Esophagus muscularis mucosa (tissue), 4 donors: ENCODE measurements around the gene PRIMA1. TPM values are rescaled to one million over a fixed set of nuclear protein-coding genes. Genes with fewer than 3 reads are reported as not detected.

Source experiments
- DNase-seq: peaks from one replicate; pipeline ENCODE4 v3.0.0-alpha.2; 2017; ENCODE audit errors: extremely low spot score
- H3K27ac ChIP-seq, 4 donors: fragments of 200-600 bp; sonication (generic); replicated peaks in 1 of 4; 1 replicate in 3 of 4; 2 replicates in 1 of 4; pipeline ENCODE4 v1.5.1; 2016 to 2019; ENCODE audit warnings: mild to moderate bottlenecking in 1 of 4
- H3K27me3 ChIP-seq, 4 donors: fragments of 200-600 bp; sonication (generic); one replicate each; pipeline versions ENCODE4 v1.5.1 to v1.6.0; 2016 to 2019
- H3K36me3 ChIP-seq, 4 donors: fragments of 200-600 bp; sonication (generic); one replicate each; pipeline ENCODE4 v1.5.1; 2016 to 2019
- H3K4me1 ChIP-seq, 4 donors: fragments of 200-600 bp; sonication (generic); one replicate each; pipeline ENCODE4 v1.5.1; 2016 to 2019
- H3K4me3 ChIP-seq, 4 donors: fragments of 200-600 bp; sonication (generic); 1 replicate in 2 of 4; 2 replicates in 2 of 4; pipeline ENCODE4 v1.5.1; 2016 to 2019; ENCODE audit warnings: mild to moderate bottlenecking in 4 of 4, moderate library complexity in 1 of 4
- H3K9me3 ChIP-seq, 4 donors: fragments of 200-600 bp; sonication (generic); 1 replicate in 3 of 4; 2 replicates in 1 of 4; pipeline ENCODE4 v1.5.1; 2016 to 2019
- EP300 ChIP-seq: sonication (generic); formaldehyde crosslinking; IDR thresholded peaks from one replicate; pipeline ENCODE4 v1.6.1; 2017; ENCODE audit warnings: antibody characterized with exemption
- POLR2A ChIP-seq: fragments of 450-650 bp; IDR thresholded peaks from one replicate; pipeline ENCODE4 v1.6.1; 2017; ENCODE audit warnings: antibody characterized with exemption, moderate library complexity, mild to moderate bottlenecking, low read depth
- POLR2AphosphoS5 ChIP-seq, 2 donors: sonication (generic); formaldehyde crosslinking; IDR thresholded peaks; one replicate each; pipeline ENCODE4 v1.6.1; 2017; ENCODE audit warnings: antibody characterized with exemption in 2 of 2
- WGBS: methylation state at CpG from one replicate; pipeline ENCODE4 v1.1.5; 2018; 5-methylcytosine and 5-hydroxymethylcytosine counted together
- intact Hi-C: fragments of 100-400 bp; cut with DNase I; formaldehyde crosslinking; loops from one replicate; pipeline ENCODE4 v1.15.1; 2023
- total RNA-seq, 4 donors: library from RNA; depleted of rRNA; stranded (reverse); fragments of >200 nt; gene quantifications; one replicate each; pipeline versions ENCODE4 v1.1.0 to v1.2.1, GENCODE V29; 2016
- TF ChIP-seq, protein P1 (sequence below), 3 experiments: fragments of 200-600 bp in 2 of 3; fragments of 450-650 bp in 1 of 3; sonication (generic) in 2 of 3; IDR thresholded peaks; one replicate each; pipeline ENCODE4 v1.5.1; 2017 to 2019; ENCODE audit warnings: antibody characterized with exemption in 3 of 3, mild to moderate bottlenecking in 2 of 3, moderate library complexity in 1 of 3

PRIMA1 gene
- total RNA-seq, 4 donors from 2014 or later: 18.7 to 30.9 (median 21.8) TPM

DNA sequence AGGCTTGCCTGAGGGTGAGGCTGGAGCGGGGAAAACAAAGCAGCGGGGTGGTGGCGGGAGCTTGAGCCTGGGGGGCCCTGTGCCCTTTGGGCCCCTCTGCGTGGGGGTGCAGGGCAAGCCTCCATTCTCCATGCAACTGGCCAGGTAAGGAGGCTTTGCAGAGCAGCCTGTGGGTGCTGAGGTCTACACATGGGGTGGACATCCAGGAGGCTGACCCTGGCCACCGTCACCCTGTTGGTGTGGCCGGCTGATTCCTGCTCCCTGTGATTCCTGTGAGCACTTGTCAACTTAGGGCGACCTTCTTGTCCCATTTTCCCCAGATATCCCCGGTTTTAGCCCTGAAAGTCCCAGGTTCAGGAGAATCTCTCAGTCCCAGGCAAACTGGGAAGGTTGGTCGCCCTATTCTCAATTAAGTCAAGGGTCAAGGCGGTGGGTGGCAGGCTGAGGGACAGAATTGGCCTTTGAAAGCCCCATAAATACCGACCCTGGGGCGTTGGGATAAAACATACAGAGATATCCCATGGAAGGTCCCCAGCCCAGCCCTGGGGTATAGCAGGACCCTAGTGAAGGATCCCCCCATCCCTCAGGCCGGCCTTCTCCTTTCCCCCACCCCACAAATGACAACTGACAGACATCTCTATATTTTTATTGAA lies 70.5 kb downstream of the PRIMA1 start:
- Histone ChIP-seq H3K4me1 (no peaks in the 10 kb centered on the region), H3K9me3 (no peaks in the 10 kb centered on the region), H3K36me3 (peaks cover 0 to 29% (median 9%) of the 10 kb centered on the region in 4 donors), H3K27ac (no peak overlapping the region), H3K27me3 (peaks cover 0 to 19% (median 0%) of the 10 kb centered on the region in 4 donors), H3K4me3 (no peak overlapping the region)
- intact Hi-C loops: no loop called here
- peak; percentile 91 for DNase-seq
- WGBS: 89% methylated on average over 12 of the region's 13 CpGs
- TF ChIP-seq POLR2A (no peak), EP300 (no peak), POLR2AphosphoS5 (IDR thresholded peaks at IDR 0.05) (no peak)
- TF ChIP-seq, protein P1, sequence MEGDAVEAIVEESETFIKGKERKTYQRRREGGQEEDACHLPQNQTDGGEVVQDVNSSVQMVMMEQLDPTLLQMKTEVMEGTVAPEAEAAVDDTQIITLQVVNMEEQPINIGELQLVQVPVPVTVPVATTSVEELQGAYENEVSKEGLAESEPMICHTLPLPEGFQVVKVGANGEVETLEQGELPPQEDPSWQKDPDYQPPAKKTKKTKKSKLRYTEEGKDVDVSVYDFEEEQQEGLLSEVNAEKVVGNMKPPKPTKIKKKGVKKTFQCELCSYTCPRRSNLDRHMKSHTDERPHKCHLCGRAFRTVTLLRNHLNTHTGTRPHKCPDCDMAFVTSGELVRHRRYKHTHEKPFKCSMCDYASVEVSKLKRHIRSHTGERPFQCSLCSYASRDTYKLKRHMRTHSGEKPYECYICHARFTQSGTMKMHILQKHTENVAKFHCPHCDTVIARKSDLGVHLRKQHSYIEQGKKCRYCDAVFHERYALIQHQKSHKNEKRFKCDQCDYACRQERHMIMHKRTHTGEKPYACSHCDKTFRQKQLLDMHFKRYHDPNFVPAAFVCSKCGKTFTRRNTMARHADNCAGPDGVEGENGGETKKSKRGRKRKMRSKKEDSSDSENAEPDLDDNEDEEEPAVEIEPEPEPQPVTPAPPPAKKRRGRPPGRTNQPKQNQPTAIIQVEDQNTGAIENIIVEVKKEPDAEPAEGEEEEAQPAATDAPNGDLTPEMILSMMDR (IDR thresholded peaks at IDR 0.05): no peak

- Histone ChIP-seq H3K36me3 (peaks cover 0 to 24% (median 9%) of the 10 kb centered on the region in 4 donors), H3K9me3 (no peaks in the 10 kb centered on the region), H3K27ac (no peak overlapping the region), H3K27me3 (peaks cover 0 to 25% (median 0%) of the 10 kb centered on the region in 4 donors), H3K4me3 (no peak overlapping the region), H3K4me1 (no peaks in the 10 kb centered on the region)
- DNase-seq: peak; percentile 90
- intact Hi-C loops: no loop called here
- TF ChIP-seq POLR2A (no peak), POLR2AphosphoS5 (IDR thresholded peaks at IDR 0.05) (no peak)
- TF ChIP-seq, protein P1 (IDR thresholded peaks at IDR 0.05): no peak
- WGBS: 77% methylated on average over 9 of the region's 14 CpGs
Measured at GRCh38 chr14:93716746-93717667, 71.3 kb downstream of the PRIMA1 start.

DNA sequence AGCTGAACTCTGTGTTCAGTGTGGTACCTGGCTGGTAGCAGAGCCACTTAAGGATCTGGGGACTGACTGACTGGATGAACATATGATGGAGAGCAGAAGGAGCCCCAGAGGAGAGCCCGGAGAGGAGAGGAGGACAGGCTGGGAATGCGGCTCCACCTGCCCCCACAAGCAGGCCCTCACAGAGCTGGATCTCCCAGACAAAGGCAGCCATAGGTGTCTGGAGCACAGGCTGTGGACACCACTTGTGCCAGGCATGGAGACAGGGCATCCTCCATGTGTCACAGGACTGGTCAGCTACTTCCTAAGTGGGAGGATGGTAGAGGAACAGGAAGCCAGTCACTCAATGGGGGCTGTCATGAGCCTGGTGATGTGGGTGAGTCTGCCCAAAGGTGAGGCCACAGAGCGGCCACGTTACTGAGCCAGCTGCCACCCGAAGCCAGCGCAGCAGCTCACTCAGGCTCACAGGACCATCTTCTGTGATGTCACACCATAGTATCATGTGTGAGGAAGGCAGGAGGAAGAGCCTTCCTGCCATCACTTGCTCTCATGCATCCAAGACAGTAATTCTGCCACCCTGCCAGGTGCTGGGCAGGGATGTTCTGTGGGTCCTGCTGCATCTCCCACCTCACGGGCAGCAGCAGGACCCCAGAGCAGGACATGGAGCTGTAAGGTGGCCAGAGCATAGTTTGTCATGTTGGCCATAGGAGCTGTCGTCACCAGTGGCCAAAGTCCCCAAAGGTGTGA lies 72.1 kb downstream of the PRIMA1 start:
- Histone ChIP-seq H3K4me3 (no peak overlapping the region), H3K36me3 (peaks cover 0 to 20% (median 7%) of the 10 kb centered on the region in 4 donors), H3K27ac (no peak overlapping the region), H3K4me1 (no peaks in the 10 kb centered on the region), H3K27me3 (peaks cover 0 to 25% (median 0%) of the 10 kb centered on the region in 4 donors), H3K9me3 (no peaks in the 10 kb centered on the region)
- peak; percentile 90 for DNase-seq
- WGBS: 89% methylated on average over 3 of the region's 8 CpGs
- TF ChIP-seq EP300 (no peak), POLR2A (no peak), POLR2AphosphoS5 (IDR thresholded peaks at IDR 0.05) (no peak)
- TF ChIP-seq, protein P1 (IDR thresholded peaks at IDR 0.05): no peak
- intact Hi-C loops: no loop called here

DNA sequence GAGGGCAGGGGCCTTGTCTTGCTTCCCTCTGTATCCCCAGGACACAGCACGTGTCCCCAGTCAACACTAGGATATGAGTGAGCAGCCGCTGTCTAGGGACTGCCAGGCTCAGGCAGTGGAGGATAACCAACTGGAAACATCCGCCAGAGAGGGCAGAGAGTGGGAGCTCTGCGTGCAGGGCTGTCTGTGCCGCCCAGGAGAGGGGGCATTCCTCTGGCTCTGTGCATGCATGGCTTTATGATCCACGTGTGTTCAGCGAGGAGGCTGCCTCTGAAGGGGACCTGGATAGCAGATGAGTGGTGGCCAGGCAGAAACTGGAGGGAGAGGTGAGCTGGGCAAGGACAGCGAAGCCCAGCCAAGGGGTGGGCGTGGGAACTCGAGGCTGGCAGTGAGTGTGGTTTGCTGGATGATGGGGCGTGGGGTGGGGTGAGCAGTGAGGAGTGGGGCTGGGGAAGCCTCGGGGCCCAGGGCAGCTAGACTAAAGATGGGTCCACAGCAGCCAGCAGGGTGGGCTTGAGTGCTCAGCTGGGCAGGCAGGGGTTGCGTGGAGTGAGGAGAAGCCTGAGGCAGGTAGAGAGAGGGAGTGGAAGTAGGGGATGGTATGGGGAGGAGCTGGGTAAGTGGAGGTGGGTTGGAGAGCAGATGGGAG lies 72.9 kb downstream of the PRIMA1 start:
- WGBS: 59% methylated on average over 12 of the region's 13 CpGs
- TF ChIP-seq, protein P1 (IDR thresholded peaks at IDR 0.05): no peak
- no peak for TF ChIP-seq POLR2AphosphoS5 (IDR thresholded peaks at IDR 0.05)
- TF ChIP-seq POLR2A: no peak
- no peak for TF ChIP-seq EP300

More for the DNA sequence above, 72.9 kb downstream of the PRIMA1 start:
- Histone ChIP-seq H3K9me3 (no peaks in the 10 kb centered on the region), H3K4me3 (no peak overlapping the region), H3K36me3 (peaks cover 0 to 12% (median 3%) of the 10 kb centered on the region in 4 donors), H3K4me1 (no peaks in the 10 kb centered on the region), H3K27ac (no peak overlapping the region), H3K27me3 (peaks cover 0 to 25% (median 0%) of the 10 kb centered on the region in 4 donors)
- peak; percentile 72 for DNase-seq
- intact Hi-C loops: no loop called here
